Stomach smooth muscle (tissue), 2 donors: ENCODE measurements around the gene PPP1R36.
"Not testable (repeated sequence)": the region's sequence is repeated elsewhere in the genome, so short reads cannot be mapped to it uniquely, and the experiment has no call there.

Experiments
- H3K27ac ChIP-seq: one replicate; pipeline ENCODE4 v1.7.0; 2013; ENCODE audit warnings: mild to moderate bottlenecking, low read length, inconsistent platforms
- H3K27me3 ChIP-seq, 2 donors: one replicate each; pipeline ENCODE4 v1.7.0; 2013; ENCODE audit warnings: low read length in 2 of 2; ENCODE audit not compliant: insufficient read depth in 2 of 2, control insufficient read depth in 1 of 2
- H3K36me3 ChIP-seq, 2 donors: one replicate each; pipeline ENCODE4 v1.7.0; 2013; ENCODE audit warnings: low read length in 2 of 2; ENCODE audit not compliant: control insufficient read depth in 2 of 2, insufficient read depth in 2 of 2
- H3K4me1 ChIP-seq: one replicate; pipeline ENCODE4 v1.7.0; 2013; ENCODE audit warnings: low read length; ENCODE audit not compliant: control insufficient read depth, insufficient read depth
- H3K4me3 ChIP-seq, 2 donors: one replicate each; pipeline ENCODE4 v1.7.0; 2013; ENCODE audit warnings: low read length in 2 of 2
- H3K9ac ChIP-seq, 2 donors: one replicate each; pipeline ENCODE4 v1.7.0; 2013; ENCODE audit warnings: low read length in 2 of 2, mild to moderate bottlenecking in 1 of 2
- H3K9me3 ChIP-seq, 2 donors: one replicate each; pipeline ENCODE4 v1.7.0; 2013; ENCODE audit warnings: low read length in 2 of 2; ENCODE audit not compliant: control insufficient read depth in 2 of 2
- donor health status: healthy.
- donor health status: Pancreatic carcinoma.

PPP1R36 gene

DNA sequence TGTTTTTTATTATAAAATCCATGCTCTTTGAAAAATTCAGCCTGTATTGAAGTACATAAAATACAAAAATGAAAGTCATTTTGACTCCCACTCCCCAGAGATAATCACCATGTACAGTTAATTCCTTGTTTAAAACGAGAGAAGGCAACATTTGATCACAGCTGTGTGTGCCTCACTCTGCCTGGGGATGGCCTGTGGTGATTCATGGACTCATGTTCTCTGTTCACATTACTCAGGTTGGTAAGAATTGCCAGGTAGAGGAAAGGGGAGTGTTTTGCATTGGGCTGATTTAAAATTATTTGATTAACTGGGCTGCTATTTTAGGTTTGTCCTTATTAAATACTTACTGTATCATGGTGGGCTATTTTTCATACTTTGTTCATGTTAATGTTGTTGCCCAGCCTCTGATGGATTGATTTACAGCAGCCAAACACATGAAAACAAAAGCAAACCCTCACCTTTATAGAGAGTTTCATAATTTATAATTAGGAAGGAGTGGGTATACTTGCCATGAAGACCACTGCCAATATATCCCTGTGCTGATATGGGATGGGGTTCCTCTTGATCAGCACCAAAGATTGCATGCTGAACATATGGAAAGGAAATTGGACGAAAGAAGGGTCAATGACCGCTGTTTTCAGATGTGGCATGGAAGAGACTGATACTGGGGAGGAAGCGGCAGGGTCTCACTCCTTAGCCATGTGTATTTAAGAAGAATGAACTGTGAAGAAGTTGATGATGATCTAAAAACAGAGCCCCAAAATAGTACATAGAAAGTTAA lies 42.2 kb upstream of the PPP1R36 start:
- H3K9ac ChIP-seq, result no peak overlapping the region
- no peak overlapping the region for H3K27ac ChIP-seq
- no peaks in the 10 kb centered on the region for H3K9me3 ChIP-seq
- H3K4me3 ChIP-seq, result no peak overlapping the region
- H3K27me3 ChIP-seq, result no peaks in the 10 kb centered on the region
- no peaks in the 10 kb centered on the region for H3K36me3 ChIP-seq
- peaks cover 13% of the 10 kb centered on the region for H3K4me1 ChIP-seq

DNA sequence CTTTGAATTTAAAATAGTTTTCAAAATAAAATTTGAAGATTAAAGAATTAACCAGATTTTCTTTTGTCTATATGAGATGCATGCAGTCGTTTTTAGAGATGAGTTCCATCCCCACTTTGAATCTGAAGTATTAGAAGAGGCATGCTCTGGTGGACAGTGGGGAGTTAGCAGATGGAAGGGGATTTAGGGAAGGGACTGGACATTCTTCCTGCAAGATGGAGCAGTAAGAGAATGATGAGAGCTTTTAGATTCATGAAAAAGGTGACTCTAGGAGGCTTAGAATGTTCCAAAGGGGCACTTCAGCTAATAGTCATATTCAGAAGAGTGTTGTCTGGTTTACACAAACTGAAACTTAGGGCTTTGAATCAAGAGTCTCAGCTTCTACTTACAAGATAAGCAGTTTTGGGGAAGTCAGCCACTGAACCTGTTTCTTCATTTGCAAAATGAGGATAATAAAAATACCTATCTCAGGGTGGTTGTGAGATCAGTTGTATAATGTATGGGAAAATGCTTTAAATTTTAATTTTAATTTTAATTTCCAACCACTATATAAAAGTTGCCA lies 41.5 kb upstream of the PPP1R36 start:
- Histone ChIP-seq H3K4me3 (no peak overlapping the region), H3K36me3 (no peaks in the 10 kb centered on the region), H3K27me3 (no peaks in the 10 kb centered on the region), H3K9me3 (no peaks in the 10 kb centered on the region), H3K4me1 (peaks cover 9% of the 10 kb centered on the region), H3K27ac (no peak overlapping the region), H3K9ac (no peak overlapping the region)

DNA sequence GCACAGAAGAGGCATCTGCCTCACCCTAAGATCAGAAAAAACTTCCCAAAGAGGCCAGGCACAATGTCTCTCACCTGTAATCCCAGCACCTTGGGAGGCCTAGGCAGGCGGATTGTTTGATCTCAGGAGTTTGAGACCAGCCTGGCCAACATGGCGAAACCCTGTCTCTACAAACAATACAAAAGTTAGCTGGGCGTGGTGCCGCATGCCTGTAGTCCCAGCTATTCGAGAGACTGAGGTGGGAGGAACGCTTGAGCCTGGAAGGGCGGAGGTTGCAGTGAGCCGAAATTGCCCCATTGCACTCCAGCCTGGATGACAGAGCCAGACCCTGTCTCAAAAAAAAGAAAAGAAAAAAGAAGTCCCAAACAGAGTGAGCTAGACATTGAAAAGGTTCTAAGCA lies 40.7 kb upstream of the PPP1R36 start:
- Histone ChIP-seq H3K9ac (no peak overlapping the region), H3K9me3 (no peaks in the 10 kb centered on the region), H3K4me1 (peaks cover 9% of the 10 kb centered on the region), H3K36me3 (no peaks in the 10 kb centered on the region), H3K4me3 (no peak overlapping the region), H3K27ac (no peak overlapping the region), H3K27me3 (no peaks in the 10 kb centered on the region)

DNA sequence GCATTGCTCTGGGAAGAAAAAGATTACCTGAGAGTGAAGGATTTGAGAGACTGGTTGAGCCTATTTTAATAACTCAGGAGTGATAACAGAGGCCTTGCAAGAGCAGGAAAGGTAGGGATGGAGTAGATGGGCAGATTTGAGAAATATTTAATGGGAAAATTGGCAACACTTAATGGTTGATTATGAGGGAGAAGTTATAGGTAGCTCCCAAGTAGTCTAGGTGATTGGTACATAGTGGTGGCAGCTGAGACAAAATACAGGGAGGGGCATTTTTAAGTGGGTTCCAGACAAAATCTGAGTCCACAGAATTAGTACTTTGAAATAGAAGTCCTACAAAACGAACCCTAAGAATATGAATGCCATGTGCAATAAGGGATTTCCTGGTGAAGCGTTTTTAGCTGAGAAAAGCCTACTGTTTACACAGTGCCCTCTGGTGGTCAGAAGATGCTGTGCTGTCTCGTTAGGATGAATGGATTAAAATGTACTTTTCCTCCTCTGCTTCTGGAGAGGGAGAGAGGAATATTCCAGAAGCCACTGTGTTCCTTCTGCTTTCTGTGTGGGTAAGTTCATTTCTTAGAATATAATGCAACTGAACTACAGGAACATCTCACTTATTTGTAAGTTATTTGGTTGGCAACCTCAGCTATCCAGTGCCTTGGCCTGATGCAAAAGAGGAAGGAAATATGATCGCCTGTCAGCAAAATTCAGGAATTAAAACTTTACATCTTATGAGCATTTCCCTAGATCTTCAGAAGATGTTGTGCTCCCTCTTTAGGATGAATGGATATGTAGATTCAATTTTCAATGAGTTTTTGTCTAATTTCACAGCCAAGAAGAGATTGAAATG lies 38.7 kb upstream of the PPP1R36 start:
- no peak overlapping the region for H3K27ac ChIP-seq
- peaks cover 9% of the 10 kb centered on the region for H3K4me1 ChIP-seq
- no peaks in the 10 kb centered on the region for H3K27me3 ChIP-seq
- H3K4me3 ChIP-seq, result no peak overlapping the region
- no peaks in the 10 kb centered on the region for H3K36me3 ChIP-seq
- H3K9me3 ChIP-seq, result no peaks in the 10 kb centered on the region
- H3K9ac ChIP-seq, result no peak overlapping the region

DNA sequence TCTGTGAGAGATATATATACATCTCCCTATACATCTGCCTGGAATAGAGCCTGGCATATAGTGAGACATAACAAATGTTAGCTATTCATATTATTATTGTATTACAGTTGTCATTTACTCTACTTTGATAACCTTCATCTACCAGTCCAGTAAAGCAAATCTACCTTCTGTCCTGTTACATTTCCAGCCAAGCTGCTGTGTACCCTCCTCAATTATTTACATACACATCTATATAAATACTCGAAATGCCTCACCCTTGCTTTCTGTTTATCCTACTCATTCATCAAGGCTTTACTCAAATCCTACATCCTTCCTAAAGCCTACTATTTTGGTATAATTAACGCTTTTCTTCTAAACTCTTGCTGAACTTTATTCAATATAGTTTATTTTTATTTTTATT lies 36.5 kb upstream of the PPP1R36 start:
- Histone ChIP-seq H3K27me3 (no peaks in the 10 kb centered on the region), H3K9ac (no peak overlapping the region), H3K27ac (no peak overlapping the region), H3K9me3 (no peaks in the 10 kb centered on the region), H3K4me3 (no peak overlapping the region), H3K4me1 (peaks cover 6% of the 10 kb centered on the region), H3K36me3 (no peaks in the 10 kb centered on the region)

DNA sequence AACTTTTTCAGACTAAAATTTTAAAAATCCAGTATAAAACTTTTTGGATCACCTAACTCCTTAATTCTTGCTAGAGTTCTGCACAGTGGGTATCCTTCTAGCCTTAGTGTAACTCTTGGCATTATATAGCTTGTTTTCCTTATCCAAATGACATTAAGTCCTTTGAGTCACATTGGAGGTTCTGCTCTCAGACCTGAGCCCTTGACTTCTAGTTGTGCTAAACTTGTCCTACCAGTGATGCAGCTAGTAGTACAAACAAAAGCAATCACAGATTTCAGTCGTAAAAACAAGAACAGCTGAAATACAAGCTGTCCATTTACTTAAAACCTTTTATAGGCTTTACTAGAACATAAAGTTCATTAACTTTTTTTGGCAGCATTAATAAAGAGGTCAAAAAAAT lies 34.7 kb upstream of the PPP1R36 start:
- H3K9me3 ChIP-seq, result no peaks in the 10 kb centered on the region
- H3K27ac ChIP-seq, result no peak overlapping the region
- no peak overlapping the region for H3K9ac ChIP-seq
- H3K36me3 ChIP-seq, result no peaks in the 10 kb centered on the region
- H3K4me3 ChIP-seq, result no peak overlapping the region
- no peaks in the 10 kb centered on the region for H3K27me3 ChIP-seq
- peaks cover 6% of the 10 kb centered on the region for H3K4me1 ChIP-seq

DNA sequence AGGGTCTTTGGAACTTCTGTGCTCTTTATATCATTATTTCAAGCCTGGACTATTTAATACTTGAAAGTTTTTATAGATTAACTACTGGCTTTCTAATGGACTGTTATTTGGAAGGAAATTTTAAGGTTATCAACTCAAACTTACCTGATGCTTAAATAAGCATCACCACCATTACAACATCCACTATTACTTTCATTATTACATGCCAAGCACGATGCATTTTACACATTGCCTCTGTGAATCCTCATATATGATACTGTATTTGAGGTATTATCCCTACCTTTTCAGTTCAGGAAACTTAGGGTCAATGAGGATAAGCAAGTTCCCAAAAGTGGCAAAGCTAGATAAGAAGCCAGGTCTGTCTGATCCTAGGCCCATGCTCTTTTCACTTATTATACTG lies 32.8 kb upstream of the PPP1R36 start:
- H3K4me1 ChIP-seq, result peaks cover 2% of the 10 kb centered on the region

DNA sequence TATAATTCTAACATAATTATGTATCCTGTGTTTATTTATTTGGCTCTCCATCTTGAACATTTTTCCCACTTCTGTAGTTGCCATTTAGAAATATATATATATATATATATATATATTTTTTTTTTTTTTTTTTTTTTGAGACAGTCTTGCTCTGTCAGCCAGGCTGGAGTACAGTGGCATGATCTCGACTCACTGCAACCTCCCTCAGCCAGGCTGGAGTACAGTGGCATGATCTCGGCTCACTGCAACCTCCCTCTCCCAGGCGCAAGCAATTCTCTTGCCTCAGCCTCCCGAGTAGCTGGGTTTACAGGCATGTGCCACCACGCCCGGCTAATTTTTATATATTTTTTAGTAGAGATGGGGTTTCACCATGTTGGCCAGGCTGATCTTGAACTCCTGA lies 32.1 kb upstream of the PPP1R36 start:
- not testable (repeated sequence) for H3K27ac ChIP-seq, H3K9ac ChIP-seq, H3K4me3 ChIP-seq, H3K27me3 ChIP-seq, H3K9me3 ChIP-seq, H3K4me1 ChIP-seq
- peaks cover 2 to 10% of the 10 kb centered on the region in 2 donors for H3K36me3 ChIP-seq

More for the DNA sequence above, 32.8 kb upstream of the PPP1R36 start:
- no peak overlapping the region for H3K4me3 ChIP-seq
- H3K36me3 ChIP-seq, result peaks cover 0 to 6% of the 10 kb centered on the region in 2 donors
- no peak overlapping the region for H3K9ac ChIP-seq
- H3K9me3 ChIP-seq, result no peaks in the 10 kb centered on the region
- H3K27me3 ChIP-seq, result no peaks in the 10 kb centered on the region
- no peak overlapping the region for H3K27ac ChIP-seq

DNA sequence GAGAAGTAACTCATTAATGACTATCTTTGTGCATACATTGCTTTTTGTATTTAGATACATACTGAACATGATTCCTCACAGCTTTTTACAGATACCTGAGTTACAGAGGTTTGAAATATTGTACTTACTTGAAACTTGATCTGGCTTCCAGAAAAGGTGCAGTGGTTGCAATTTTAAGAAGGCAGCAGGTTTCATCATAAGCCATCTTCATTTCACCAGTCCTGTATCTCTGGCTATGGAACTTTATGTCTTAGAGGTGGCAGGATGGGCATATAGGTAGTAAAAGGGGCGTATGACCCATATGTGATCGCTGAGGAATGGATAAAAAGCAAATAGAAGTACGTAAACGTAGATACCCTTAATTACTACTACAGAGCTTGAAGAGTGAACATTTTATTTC lies 31.5 kb upstream of the PPP1R36 start:
- Histone ChIP-seq H3K36me3 (peaks cover 7 to 16% of the 10 kb centered on the region in 2 donors), H3K27ac (no peak overlapping the region), H3K9me3 (no peaks in the 10 kb centered on the region), H3K9ac (no peak overlapping the region), H3K4me1 (no peaks in the 10 kb centered on the region), H3K27me3 (no peaks in the 10 kb centered on the region), H3K4me3 (no peak overlapping the region)

DNA sequence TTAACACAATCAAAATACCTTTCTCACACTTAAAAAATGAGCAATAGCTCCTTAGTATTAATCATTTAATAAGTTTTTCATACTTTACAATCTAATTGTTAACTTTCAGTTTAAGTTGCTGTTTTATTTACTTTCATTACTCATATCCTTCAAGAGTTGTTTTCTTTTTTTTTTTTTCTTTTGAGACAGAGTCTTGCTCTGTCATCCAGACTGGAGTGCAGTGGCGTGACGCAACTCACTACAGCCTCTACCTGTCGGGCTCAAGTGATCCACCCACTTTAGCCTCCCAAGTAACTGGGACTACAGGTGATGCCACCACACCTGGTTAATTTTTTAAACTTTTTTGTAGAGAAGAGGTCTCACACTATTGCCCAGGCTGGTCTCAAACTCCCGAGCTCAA lies 29.1 kb upstream of the PPP1R36 start:
- no peaks in the 10 kb centered on the region for H3K27me3 ChIP-seq
- no peak overlapping the region for H3K4me3 ChIP-seq
- H3K9ac ChIP-seq, result no peak overlapping the region
- no peaks in the 10 kb centered on the region for H3K4me1 ChIP-seq
- no peak overlapping the region for H3K27ac ChIP-seq
- H3K9me3 ChIP-seq, result no peaks in the 10 kb centered on the region
- H3K36me3 ChIP-seq, result peaks cover 9 to 18% of the 10 kb centered on the region in 2 donors
